HUES6 (cell line): ENCODE results near the gene ABCC6.
"Not testable (repeated sequence)": the region's sequence is repeated elsewhere in the genome, so short reads cannot be mapped to it uniquely, and the experiment has no call there.

Source experiments
- H3K27ac ChIP-seq: 2 replicates; pipeline ENCODE4 v1.7.0; 2013; ENCODE audit warnings: low read depth, mild to moderate bottlenecking, low read length, inconsistent platforms
- H3K27me3 ChIP-seq: 2 replicates; pipeline ENCODE4 v1.6.1; 2013; ENCODE audit warnings: low read length; ENCODE audit not compliant: control insufficient read depth, insufficient read depth
- H3K36me3 ChIP-seq: 2 replicates; pipeline ENCODE4 v1.6.1; 2013; ENCODE audit warnings: low read length; ENCODE audit not compliant: control insufficient read depth, insufficient read depth
- H3K4me1 ChIP-seq: 2 replicates; pipeline ENCODE4 v1.6.1; 2013; ENCODE audit warnings: low read length; ENCODE audit not compliant: control insufficient read depth, insufficient read depth
- H3K4me3 ChIP-seq: 2 replicates; pipeline ENCODE4 v1.5.1; 2013; ENCODE audit warnings: low read depth, low read length
- H3K9ac ChIP-seq: one replicate; pipeline ENCODE4 v1.6.1; 2013; ENCODE audit warnings: mild to moderate bottlenecking, low read length
- H3K9me3 ChIP-seq: 2 replicates; pipeline ENCODE4 v1.6.1; 2013; ENCODE audit warnings: low read depth, low read length; ENCODE audit not compliant: control insufficient read depth, insufficient read depth

ABCC6 gene

GRCh38 chr16:16202400-16203143, 20.7 kb downstream of the ABCC6 start:
- not testable (repeated sequence) for H3K4me1 ChIP-seq, H3K27me3 ChIP-seq, H3K9me3 ChIP-seq, H3K9ac ChIP-seq, H3K36me3 ChIP-seq, H3K27ac ChIP-seq, H3K4me3 ChIP-seq

- H3K4me1 ChIP-seq, H3K4me3 ChIP-seq, H3K36me3 ChIP-seq, H3K9ac ChIP-seq, H3K27ac ChIP-seq, H3K9me3 ChIP-seq, H3K27me3 ChIP-seq: not testable (repeated sequence)
These were observed 21.4 kb downstream of the ABCC6 start for GRCh38 chr16:16201880-16202279.

- not testable (repeated sequence) for H3K27me3 ChIP-seq, H3K4me3 ChIP-seq, H3K36me3 ChIP-seq, H3K9me3 ChIP-seq, H3K9ac ChIP-seq, H3K27ac ChIP-seq, H3K4me1 ChIP-seq
These were observed 22.9 kb downstream of the ABCC6 start for GRCh38 chr16:16200391-16200790.

GRCh38 chr16:16199428-16199827, 23.9 kb downstream of the ABCC6 start:
- H3K27ac ChIP-seq, H3K9me3 ChIP-seq, H3K9ac ChIP-seq, H3K36me3 ChIP-seq, H3K4me1 ChIP-seq, H3K4me3 ChIP-seq, H3K27me3 ChIP-seq: not testable (repeated sequence)

- no peak overlapping the region for H3K27ac ChIP-seq
- no peaks in the 10 kb centered on the region for H3K4me1 ChIP-seq
- H3K9ac ChIP-seq = no peak overlapping the region
- H3K9me3 ChIP-seq = no peaks in the 10 kb centered on the region
- H3K36me3 ChIP-seq = no peaks in the 10 kb centered on the region
- H3K27me3 ChIP-seq = no peaks in the 10 kb centered on the region
- H3K4me3 ChIP-seq = no peak overlapping the region
These were observed 25.3 kb downstream of the ABCC6 start for GRCh38 chr16:16197966-16198365.

- no peaks in the 10 kb centered on the region for H3K9me3 ChIP-seq
- no peak overlapping the region for H3K27ac ChIP-seq
- no peak overlapping the region for H3K9ac ChIP-seq
- H3K4me3 ChIP-seq = no peak overlapping the region
- H3K36me3 ChIP-seq = no peaks in the 10 kb centered on the region
- H3K27me3 ChIP-seq = no peaks in the 10 kb centered on the region
- H3K4me1 ChIP-seq = no peaks in the 10 kb centered on the region; the same call in 1 of the 2 replicates
These were observed 26.0 kb downstream of the ABCC6 start for GRCh38 chr16:16197331-16197730.

- H3K27ac ChIP-seq = no peak overlapping the region
- H3K4me1 ChIP-seq = peaks cover 7% of the 10 kb centered on the region; the same call in 1 of the 2 replicates
- no peak overlapping the region for H3K4me3 ChIP-seq
- no peaks in the 10 kb centered on the region for H3K36me3 ChIP-seq
- no peaks in the 10 kb centered on the region for H3K9me3 ChIP-seq
- H3K9ac ChIP-seq = no peak overlapping the region
- no peaks in the 10 kb centered on the region for H3K27me3 ChIP-seq
These were observed 27.2 kb downstream of the ABCC6 start for GRCh38 chr16:16196099-16196498.

- Histone ChIP-seq H3K36me3 (no peaks in the 10 kb centered on the region), H3K4me1 (peaks cover 7% of the 10 kb centered on the region; the same call in 1 of the 2 replicates), H3K27me3 (no peaks in the 10 kb centered on the region), H3K27ac (no peak overlapping the region), H3K9me3 (no peaks in the 10 kb centered on the region), H3K4me3 (no peak overlapping the region), H3K9ac (no peak overlapping the region)
These were observed 31.7 kb downstream of the ABCC6 start for GRCh38 chr16:16191493-16192167.

GRCh38 chr16:16190966-16191365, 32.3 kb downstream of the ABCC6 start:
- H3K4me3 ChIP-seq, H3K36me3 ChIP-seq, H3K9ac ChIP-seq, H3K4me1 ChIP-seq, H3K27me3 ChIP-seq, H3K9me3 ChIP-seq, H3K27ac ChIP-seq: not testable (repeated sequence)

- Histone ChIP-seq H3K4me1 (peaks cover 7% of the 10 kb centered on the region; the same call in 1 of the 2 replicates), H3K27me3 (no peaks in the 10 kb centered on the region), H3K36me3 (no peaks in the 10 kb centered on the region), H3K9me3 (no peaks in the 10 kb centered on the region), H3K4me3 (no peak overlapping the region), H3K27ac (no peak overlapping the region), H3K9ac (no peak overlapping the region)
These were observed 32.7 kb downstream of the ABCC6 start for GRCh38 chr16:16190546-16190945.

- no peak overlapping the region for H3K9ac ChIP-seq
- H3K4me3 ChIP-seq = no peak overlapping the region
- no peaks in the 10 kb centered on the region for H3K36me3 ChIP-seq
- no peak overlapping the region for H3K27ac ChIP-seq
- peaks cover 7% of the 10 kb centered on the region; the same call in 1 of the 2 replicates for H3K4me1 ChIP-seq
- no peaks in the 10 kb centered on the region for H3K9me3 ChIP-seq
- H3K27me3 ChIP-seq = no peaks in the 10 kb centered on the region
These were observed 33.5 kb downstream of the ABCC6 start for GRCh38 chr16:16189842-16190241.
